Sigmoid colon (tissue), 4 donors: Measurements from ENCODE around the gene CCT5.

Source experiments
- POLR2A ChIP-seq, 2 donors: fragments of 450-650 bp; IDR thresholded peaks; one replicate each; pipeline ENCODE4 v1.6.1; 2016; ENCODE audit warnings: antibody characterized with exemption in 2 of 2, mild to moderate bottlenecking in 2 of 2, moderate library complexity in 2 of 2
- POLR2AphosphoS5 ChIP-seq, 4 donors: sonication (generic); formaldehyde crosslinking; IDR thresholded peaks; one replicate each; pipeline ENCODE4 v1.6.1; 2017; ENCODE audit warnings: antibody characterized with exemption in 4 of 4
- TF ChIP-seq, protein P1 (sequence below), 4 experiments: fragments of 450-650 bp in 3 of 4; fragments of 200-600 bp in 1 of 4; IDR thresholded peaks; one replicate each; pipeline ENCODE4 v1.5.1; 2016 to 2019; ENCODE audit warnings: antibody characterized with exemption in 4 of 4, mild to moderate bottlenecking in 3 of 4, moderate library complexity in 2 of 4

DNA sequence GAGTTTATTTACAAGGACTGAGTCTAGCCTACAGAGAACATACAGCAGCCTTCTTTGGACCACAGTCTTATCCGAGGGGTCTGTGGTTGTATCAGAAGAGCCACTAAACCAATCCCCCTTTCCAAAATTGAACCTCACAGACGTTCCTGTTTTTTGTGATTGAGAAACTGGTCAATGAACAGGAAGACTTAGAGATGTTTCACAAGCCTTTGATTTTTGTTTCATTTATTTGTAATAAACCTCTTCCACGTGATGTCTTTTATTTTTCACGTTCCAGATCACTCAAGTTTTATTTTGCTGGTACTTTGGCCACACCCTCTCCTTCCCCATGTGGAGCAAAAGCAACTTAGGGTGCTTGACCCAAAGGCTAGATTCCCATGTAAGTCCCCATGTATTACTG, 16.1 kb downstream of the CCT5 start:
- no peak for TF ChIP-seq POLR2A (IDR thresholded peaks at IDR 0.05)
- TF ChIP-seq, protein P1, sequence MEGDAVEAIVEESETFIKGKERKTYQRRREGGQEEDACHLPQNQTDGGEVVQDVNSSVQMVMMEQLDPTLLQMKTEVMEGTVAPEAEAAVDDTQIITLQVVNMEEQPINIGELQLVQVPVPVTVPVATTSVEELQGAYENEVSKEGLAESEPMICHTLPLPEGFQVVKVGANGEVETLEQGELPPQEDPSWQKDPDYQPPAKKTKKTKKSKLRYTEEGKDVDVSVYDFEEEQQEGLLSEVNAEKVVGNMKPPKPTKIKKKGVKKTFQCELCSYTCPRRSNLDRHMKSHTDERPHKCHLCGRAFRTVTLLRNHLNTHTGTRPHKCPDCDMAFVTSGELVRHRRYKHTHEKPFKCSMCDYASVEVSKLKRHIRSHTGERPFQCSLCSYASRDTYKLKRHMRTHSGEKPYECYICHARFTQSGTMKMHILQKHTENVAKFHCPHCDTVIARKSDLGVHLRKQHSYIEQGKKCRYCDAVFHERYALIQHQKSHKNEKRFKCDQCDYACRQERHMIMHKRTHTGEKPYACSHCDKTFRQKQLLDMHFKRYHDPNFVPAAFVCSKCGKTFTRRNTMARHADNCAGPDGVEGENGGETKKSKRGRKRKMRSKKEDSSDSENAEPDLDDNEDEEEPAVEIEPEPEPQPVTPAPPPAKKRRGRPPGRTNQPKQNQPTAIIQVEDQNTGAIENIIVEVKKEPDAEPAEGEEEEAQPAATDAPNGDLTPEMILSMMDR (IDR thresholded peaks at IDR 0.05): no peak
- TF ChIP-seq POLR2AphosphoS5 (IDR thresholded peaks at IDR 0.05): no peak
